Progenitor cell of endocrine pancreas (in vitro differentiated cells): ENCODE measurements around the gene HEPACAM. TPM values are rescaled to one million over a fixed set of nuclear protein-coding genes. Genes with fewer than 3 reads are reported as not detected.

Source experiments
- DNase-seq: peaks from one replicate; pipeline ENCODE4 v3.0.0; 2021; ENCODE audit warnings: low spot score; ENCODE audit not compliant: unreplicated experiment
- H3K27ac Mint-ChIP-seq: 2 replicates; pipeline ENCODE4 v1.8.0; 2021; ENCODE audit warnings: mild to moderate bottlenecking, moderate library complexity, mixed read lengths
- H3K27me3 Mint-ChIP-seq: 2 replicates; pipeline ENCODE4 v1.8.0; 2021; ENCODE audit warnings: mixed read lengths
- H3K36me3 Mint-ChIP-seq: 2 replicates; pipeline ENCODE4 v1.8.0; 2022; ENCODE audit warnings: mixed read lengths; ENCODE audit not compliant: insufficient read depth
- H3K4me1 Mint-ChIP-seq: 2 replicates; pipeline ENCODE4 v1.8.0; 2021; ENCODE audit warnings: low read depth, mixed read lengths
- H3K4me3 Mint-ChIP-seq: 2 replicates; pipeline ENCODE4 v1.8.0; 2021; ENCODE audit warnings: low read depth, mild to moderate bottlenecking, moderate library complexity, mixed read lengths
- H3K9me3 Mint-ChIP-seq: 2 replicates; pipeline ENCODE4 v1.8.0; 2021; ENCODE audit warnings: low read depth, mixed read lengths
- CTCF ChIP-seq: fragments of 200-600 bp; sonication (generic); IDR thresholded peaks from one replicate; pipeline ENCODE4 v1.5.0; 2021; ENCODE audit warnings: antibody characterized with exemption, mild to moderate bottlenecking; ENCODE audit not compliant: unreplicated experiment
- total RNA-seq: library from RNA; stranded (reverse); gene quantifications from 2 replicates; pipeline ENCODE4 v1.2.1, GENCODE V29; 2021

The HEPACAM gene
- total RNA-seq, 1 donor from 2014 or later, result 0.07 TPM

- peak; percentile 73 for TF ChIP-seq CTCF
- no peak overlapping the region for H3K4me3 Mint-ChIP-seq
- H3K27me3 Mint-ChIP-seq, result no peaks in the 10 kb centered on the region
- peaks cover 5% of the 10 kb centered on the region for H3K36me3 Mint-ChIP-seq
- H3K9me3 Mint-ChIP-seq, result peaks cover 5% of the 10 kb centered on the region
- DNase-seq, result no peak
- no peak overlapping the region for H3K27ac Mint-ChIP-seq
- H3K4me1 Mint-ChIP-seq, result no peaks in the 10 kb centered on the region
Observed at GRCh38 chr11:124961972-124962609, 26.2 kb upstream of the HEPACAM start.

- Mint-ChIP-seq H3K27ac (no peak overlapping the region), H3K4me3 (no peak overlapping the region), H3K36me3 (no peaks in the 10 kb centered on the region), H3K4me1 (no peaks in the 10 kb centered on the region), H3K9me3 (no peaks in the 10 kb centered on the region), H3K27me3 (no peaks in the 10 kb centered on the region)
- DNase-seq, result no peak
- no peak for TF ChIP-seq CTCF
Observed at GRCh38 chr11:124955035-124955434, 19.2 kb upstream of the HEPACAM start.

GRCh38 chr11:124954590-124954955, 18.7 kb upstream of the HEPACAM start:
- no peak for TF ChIP-seq CTCF
- Mint-ChIP-seq H3K4me3 (no peak overlapping the region), H3K27me3 (no peaks in the 10 kb centered on the region), H3K36me3 (no peaks in the 10 kb centered on the region), H3K4me1 (no peaks in the 10 kb centered on the region), H3K27ac (no peak overlapping the region), H3K9me3 (no peaks in the 10 kb centered on the region)
- DNase-seq, result no peak

- Mint-ChIP-seq H3K4me1 (no peaks in the 10 kb centered on the region), H3K36me3 (no peaks in the 10 kb centered on the region), H3K27ac (no peak within 1 kb of the TSS), H3K4me3 (no peak within 1 kb of the TSS), H3K9me3 (no peaks in the 10 kb centered on the region), H3K27me3 (peaks cover 3% of the 10 kb centered on the region)
- TF ChIP-seq CTCF, result no peak
- DNase-seq, result peak; percentile 90
Observed at GRCh38 chr11:124953753-124954589, 18.1 kb upstream of the HEPACAM start, which contains the start of gene CCDC15. TSS of gene CCDC15 (plus strand) at chr11:124954202. CDS start at chr11:124954733, 531 bp downstream.

GRCh38 chr11:124951341-124951740, 15.5 kb upstream of the HEPACAM start:
- Mint-ChIP-seq H3K27ac (no peak overlapping the region), H3K36me3 (no peaks in the 10 kb centered on the region), H3K4me3 (no peak overlapping the region), H3K9me3 (peaks cover 7% of the 10 kb centered on the region), H3K4me1 (no peaks in the 10 kb centered on the region), H3K27me3 (peaks cover 14% of the 10 kb centered on the region)
- no peak for DNase-seq
- TF ChIP-seq CTCF, result no peak
